Raji (cell line): ENCODE data around the gene SIGMAR1.

Experiments
- POLR2A ChIP-seq: IDR thresholded peaks from 2 replicates; pipeline ENCODE4 v1.6.1; 2011; ENCODE audit warnings: low read depth, low read length, control low read depth; ENCODE audit not compliant: insufficient read depth

Gene SIGMAR1

DNA sequence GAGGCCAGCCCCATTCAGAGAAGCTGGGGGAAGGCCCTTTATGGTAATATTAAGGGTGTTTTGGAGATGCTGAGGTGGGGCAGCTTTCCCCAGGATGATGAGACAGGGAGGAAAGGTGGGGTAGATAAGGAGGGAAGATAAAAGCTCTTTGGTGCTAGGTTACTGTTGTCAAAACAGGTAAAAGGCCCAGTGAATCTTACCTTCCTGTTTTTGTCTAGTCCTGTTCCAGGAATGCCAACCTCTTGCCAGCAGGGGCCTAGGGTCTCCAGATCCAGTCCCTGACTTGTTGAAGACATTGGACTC, 25.7 kb upstream of the SIGMAR1 start:
- no peak for TF ChIP-seq POLR2A

DNA sequence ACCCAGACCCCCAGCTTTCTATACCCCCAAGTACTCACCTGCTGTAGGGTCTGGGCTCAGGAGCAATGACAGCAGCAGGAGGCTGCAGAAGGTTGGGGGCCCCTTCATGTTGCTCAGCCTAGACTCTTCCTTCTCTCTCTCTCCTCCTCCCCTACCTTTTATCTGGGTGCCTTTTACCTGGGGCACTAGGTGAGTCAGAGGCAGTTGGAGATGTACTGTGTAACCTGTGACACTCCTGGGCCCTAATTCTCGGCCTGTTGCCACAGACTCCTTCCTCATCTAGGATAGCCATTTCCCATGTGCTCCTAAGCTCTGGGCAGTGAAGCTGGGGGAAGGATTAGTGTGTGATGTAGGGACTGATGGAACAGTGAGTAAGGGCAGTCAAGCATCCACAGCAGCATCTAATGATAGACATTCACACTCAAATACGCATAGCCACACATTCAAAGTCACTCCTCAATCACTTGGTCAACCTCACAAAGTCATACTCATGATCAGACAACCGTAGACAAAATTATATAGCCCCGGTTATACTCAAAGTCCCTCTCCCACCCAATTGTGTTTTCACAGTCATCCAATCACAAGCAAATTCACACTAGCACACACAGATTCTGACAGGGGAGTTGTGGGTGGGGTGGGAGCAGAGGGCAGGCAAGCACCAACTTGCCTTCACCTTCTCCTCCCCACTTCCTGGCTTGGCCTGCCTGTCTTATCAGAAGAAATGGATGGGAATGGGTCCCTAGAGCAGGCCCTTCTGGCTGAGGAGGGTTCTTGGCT, 25.1 kb upstream of the SIGMAR1 start, which contains the start of gene CCL27:
TSS of gene CCL27 (minus strand) at position 132 of the 777 bp plus-strand sequence. CDS start at position 108, 24 bp downstream.
- TF ChIP-seq POLR2A, result no peak

DNA sequence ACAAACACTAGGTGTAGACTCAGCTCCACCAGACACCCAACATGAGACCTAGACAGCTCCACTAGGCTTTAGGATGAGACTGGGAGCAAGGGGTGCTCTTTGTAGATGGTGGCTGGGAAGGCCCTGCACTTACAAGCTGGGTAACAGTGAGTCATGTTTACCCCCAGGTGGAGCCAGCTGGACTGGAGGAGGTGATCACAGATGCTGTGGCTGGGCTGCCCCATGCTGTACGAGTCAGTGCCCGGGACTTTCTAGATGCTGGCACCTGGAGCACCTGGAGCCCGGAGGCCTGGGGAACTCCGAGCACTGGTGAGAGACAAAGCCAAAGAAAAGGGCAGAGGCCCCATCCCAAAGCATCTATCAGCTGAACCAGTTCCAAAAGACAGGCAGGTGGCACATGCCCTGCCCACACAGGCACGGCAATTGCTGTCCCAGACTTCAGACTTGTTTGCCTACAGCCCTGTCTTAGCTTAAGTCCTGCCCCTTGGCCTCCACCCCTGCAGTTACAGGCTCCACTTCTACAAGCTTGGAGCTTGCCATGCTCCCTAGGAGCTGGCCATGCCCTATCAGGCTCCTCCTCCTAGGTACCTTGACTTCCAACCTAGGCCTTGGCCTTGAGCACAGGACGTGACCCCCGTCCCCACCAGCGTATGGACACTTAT, 22.1 kb upstream of the SIGMAR1 start:
- no peak for TF ChIP-seq POLR2A

DNA sequence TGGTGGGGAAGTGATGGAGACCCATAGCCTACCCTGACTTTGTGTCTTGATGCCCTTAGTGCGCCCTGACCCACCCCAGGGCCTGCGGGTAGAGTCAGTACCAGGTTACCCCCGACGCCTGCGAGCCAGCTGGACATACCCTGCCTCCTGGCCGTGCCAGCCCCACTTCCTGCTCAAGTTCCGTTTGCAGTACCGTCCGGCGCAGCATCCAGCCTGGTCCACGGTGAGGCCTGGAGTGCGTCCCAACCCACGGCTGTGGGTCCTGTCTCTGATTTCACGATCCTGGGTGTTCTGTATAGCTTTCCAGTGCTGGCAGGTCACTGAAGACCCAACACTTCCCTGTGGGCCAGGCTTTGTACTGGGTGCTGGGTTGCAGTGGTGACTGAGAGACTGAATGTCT, 20.9 kb upstream of the SIGMAR1 start:
- no peak for TF ChIP-seq POLR2A

DNA sequence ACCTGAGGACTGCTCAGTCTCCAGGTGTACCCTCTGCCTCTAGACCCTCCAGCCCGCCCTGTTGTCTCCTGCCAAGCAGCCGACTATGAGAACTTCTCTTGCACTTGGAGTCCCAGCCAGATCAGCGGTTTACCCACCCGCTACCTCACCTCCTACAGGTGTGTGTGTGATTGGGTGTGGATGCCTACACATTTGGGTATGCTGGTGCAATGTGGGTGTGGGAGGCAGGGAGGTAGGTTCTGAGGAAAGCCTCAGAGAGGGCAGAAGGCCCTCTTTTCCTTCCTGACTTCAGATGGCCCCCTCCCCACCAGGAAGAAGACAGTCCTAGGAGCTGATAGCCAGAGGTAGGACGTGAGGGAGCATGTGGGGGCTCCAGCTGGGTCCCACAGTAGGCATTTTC, 19.4 kb upstream of the SIGMAR1 start:
- no peak for TF ChIP-seq POLR2A

DNA sequence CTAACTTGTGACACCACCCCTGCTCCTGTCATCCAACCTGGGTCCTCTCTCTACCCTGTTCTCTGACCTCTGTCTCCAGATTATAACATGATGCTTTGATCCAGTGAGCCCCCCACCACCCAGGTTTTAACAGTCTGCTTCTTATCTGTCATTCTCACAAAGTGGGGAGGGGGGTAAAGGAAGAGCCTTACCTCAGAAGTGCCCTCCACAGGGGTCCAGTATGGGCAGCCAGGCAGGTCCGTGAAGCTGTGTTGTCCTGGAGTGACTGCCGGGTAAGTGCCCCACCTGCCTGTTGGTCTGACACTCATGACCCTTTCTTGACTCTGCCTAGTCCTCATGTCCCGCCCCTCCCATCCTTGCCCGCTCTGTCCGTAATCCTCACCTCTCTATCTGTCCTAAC, 17.8 kb upstream of the SIGMAR1 start:
- no peak for TF ChIP-seq POLR2A

DNA sequence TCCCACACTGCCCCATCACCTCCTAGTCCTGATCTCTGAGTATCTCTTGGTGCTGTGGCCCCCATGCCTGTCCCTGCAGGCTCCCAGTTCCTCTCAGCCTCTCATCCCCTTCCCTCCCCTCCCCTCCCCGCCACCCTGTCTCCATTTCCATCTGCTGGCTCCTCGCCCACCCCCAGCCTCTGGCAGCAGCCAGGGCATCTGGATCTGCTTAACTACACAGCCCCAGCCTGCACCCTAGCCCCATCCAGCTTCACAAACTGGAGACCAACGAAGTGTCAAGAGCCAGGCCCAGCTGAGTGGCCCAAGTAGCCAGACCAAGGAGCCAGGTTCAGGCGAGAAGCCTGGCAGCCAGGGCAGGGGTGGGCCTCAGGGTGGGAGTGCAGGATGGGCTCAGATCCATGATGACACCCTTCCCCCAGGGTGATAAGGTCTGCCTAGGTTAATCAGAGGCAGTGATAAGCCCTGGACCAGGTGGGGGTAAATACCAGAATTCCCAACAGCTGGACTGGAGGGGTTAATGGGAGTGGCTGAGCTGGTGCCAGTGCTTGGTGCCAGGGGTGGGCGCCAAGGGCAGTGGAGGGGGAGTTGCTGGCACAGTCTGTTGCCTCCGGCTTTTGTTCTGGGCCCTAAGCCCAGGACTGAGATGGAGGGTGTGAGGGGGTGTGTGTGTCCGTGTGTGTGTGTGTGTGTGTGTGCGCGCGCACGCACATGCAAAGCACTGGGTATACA, 16.9 kb upstream of the SIGMAR1 start:
- no peak for TF ChIP-seq POLR2A

DNA sequence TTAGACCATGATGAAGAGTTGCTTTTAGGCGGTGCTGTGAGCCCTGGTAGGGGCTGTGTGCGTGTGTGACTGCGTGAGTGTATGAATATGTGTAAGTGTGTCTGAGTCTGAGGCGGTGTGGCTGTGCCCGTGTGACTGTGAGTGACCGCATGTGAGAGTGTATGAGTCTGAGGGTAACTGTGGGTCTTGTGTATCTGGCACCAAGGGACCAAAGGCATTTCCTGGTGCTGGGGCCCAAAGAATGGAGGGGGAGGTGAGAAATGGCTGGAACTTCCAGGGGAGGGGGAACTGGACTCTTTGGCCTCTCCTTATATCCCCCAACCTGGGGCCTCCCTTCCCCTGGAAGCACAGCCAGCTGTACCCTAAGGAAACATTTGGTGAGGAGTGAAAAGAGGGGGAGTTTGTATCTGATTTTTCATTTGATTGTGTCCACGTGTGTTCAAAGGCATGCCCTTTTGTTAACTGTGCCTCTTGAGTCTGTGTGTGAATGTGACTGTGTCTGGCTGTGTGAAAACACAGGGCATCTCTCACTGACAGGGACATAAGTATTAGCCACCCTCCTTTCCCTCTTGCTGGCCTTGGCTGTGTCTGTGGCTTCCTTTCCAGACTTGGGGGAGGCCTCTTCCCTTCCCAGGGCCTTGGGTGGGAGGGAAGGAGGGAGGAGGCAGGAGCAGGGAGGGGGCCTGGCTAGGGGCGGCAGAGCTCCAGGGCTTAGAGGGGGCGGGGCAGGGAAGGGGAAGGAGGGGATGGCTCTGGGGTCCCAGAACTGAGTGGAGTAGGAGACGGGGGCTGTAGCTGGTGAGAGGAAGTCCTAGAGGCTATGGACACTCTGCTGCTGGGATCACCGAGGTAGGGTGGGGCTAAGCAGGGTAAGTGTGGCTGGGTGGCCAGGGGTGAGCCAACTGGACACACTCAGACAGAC, 15.8 kb upstream of the SIGMAR1 start:
- TF ChIP-seq POLR2A, result peak; percentile 27; the same call in 1 of the 2 replicates

DNA sequence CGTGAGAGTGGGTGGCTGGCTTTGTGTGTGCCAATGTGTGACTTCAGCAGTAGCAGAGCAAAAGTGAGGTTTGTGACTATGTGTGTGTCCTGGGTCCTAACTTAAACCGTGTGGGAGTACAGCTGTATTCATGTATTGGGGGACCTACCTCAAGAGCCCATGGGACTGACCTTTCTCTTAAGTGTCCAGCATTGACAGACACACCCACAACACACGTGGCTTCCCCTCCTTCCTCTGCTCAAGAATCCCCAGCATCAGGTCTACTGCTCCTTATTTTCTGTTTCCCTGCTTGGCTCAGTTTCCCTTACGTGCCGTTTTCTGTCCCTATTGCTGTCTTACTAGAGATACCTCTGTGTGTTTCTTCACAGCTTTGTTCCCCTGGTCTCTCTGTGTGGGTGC, 15.0 kb upstream of the SIGMAR1 start:
- 0 out of 2 replicates have a peak, but pooled peaks have one; percentile 30 for TF ChIP-seq POLR2A

DNA sequence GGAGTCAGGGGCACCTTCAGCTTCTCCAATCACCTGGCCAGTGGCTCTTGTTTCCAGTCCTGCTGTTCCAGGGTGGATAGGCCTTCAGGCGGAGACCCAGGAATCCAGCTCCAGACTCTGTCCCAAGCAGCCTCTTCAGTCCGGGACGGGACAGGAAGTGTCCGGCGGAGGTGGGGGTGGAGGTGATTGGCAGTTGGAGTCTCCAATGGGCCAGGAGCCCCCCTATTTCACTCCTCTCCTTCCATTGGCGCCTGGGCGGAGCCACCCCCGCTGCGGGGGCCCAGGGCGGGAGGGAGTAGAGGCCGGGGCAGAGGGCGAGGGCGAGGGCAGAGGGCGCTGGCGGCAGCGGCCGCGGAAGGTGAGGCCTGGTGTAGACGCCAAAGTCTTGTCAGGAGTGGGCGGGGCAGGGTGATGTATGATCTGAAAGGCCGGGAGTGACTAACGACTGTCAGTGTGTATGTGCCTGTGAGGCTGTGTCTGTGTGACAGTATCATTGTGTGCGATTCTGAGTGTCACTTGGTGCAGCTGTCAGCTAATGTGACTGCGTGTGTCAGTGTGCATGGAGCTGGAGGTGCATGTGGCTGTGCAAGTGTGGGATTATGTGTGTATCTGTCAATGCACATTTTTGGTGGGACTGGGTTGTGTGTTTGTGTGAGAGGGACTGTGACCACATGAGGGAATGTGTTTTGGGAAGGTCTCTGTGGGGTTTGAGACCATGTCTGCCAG, 14.5 kb upstream of the SIGMAR1 start, which contains the start of gene IL11RA:
TSS of gene IL11RA (plus strand) at position 310 of the 726 bp plus-strand sequence. CDS start 3,033 bp downstream, outside the sequence.
- peak; percentile 37; the same call in 1 of the 2 replicates for TF ChIP-seq POLR2A

DNA sequence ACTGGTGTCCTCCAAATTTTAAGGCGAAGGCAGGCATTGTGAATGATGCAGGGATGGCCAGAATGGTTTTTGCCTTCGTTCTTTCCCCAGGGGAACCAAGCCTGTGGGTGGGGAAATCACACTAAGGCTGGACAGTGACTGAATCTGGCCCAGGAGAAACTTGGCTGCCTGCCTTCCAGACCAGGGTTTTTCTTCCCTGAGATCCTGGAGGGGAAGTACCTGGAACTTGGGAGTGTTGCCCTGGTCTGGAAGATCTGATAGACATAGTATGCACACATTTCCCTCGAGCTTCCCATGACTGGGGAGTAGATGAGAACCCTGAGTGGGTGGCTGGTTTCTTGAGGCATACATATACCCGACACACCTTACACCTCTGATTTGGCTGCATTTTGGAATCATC, 13.7 kb upstream of the SIGMAR1 start:
- no peak for TF ChIP-seq POLR2A

DNA sequence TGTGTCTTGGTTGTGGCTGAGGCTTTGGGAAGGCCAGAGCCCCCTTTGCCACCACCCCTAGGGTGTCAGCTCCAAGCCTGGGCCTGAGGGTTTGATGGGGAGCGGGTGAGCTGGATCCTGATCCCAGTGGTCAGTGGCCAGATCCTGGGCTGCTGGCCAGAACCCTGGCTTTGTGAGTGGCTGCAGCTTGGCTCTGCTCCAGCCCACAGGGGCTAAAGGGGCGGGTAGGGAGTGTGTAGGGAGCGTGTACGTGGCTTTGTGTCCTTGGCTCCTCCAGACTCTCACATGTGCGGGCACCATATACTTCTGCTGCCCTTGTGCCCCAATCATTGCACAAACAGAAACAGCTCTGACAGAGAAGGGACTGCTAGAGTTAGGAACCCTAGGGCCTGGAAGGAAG, 13.2 kb upstream of the SIGMAR1 start:
- no peak for TF ChIP-seq POLR2A

DNA sequence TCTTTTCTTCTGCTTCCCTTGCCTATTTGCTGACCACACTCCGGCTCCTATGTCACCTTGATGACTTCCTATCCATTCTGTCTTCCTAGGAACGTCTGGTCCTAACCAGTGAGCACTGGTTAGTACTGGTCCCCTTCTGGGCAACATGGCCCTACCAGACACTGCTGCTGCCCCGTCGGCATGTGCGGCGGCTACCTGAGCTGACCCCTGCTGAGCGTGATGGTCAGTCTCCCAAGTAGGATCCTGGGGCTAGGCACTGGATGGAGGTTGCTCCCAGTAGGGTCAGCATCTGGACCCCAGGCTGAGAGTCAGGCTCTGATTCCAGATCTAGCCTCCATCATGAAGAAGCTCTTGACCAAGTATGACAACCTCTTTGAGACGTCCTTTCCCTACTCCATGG, 11.1 kb upstream of the SIGMAR1 start:
- no peak for TF ChIP-seq POLR2A

DNA sequence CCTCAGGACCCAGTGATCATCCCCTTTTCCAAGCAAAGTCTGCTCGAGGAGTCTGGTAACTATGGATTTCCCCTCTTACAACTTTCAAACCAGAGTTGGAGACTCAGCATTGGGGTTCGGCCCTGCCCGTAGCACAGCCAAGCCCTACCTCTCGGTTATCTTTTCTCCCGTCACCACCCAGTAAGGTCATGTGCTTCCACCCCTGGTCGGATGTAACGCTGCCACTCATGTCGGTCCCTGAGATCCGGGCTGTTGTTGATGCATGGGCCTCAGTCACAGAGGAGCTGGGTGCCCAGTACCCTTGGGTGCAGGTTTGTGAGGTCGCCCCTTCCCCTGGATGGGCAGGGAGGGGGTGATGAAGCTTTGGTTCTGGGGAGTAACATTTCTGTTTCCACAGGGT, 10.1 kb upstream of the SIGMAR1 start:
- no peak for TF ChIP-seq POLR2A
